Endodermal cell (in vitro differentiated cells): ENCODE measurements around the gene CMTM4. TPM values are rescaled to one million over a fixed set of nuclear protein-coding genes. Genes with fewer than 3 reads are reported as not detected.
"Not testable (repeated sequence)": the region's sequence is repeated elsewhere in the genome, so short reads cannot be mapped to it uniquely, and the experiment has no call there.

Experiments
- DNase-seq: peaks from one replicate; pipeline ENCODE4 v3.0.0-alpha.2; 2017
- H3K27ac ChIP-seq: 2 replicates; pipeline ENCODE4 v1.5.1; 2013; ENCODE audit warnings: mild to moderate bottlenecking, low read depth, low read length, moderate library complexity
- H3K27me3 ChIP-seq: 2 replicates; pipeline ENCODE4 v1.6.1; 2013; ENCODE audit warnings: mild to moderate bottlenecking, low read length, moderate library complexity; ENCODE audit not compliant: insufficient read depth, control insufficient read depth, poor library complexity, severe bottlenecking
- H3K36me3 ChIP-seq: 2 replicates; pipeline ENCODE4 v1.7.0; 2013; ENCODE audit warnings: mild to moderate bottlenecking, low read length, moderate library complexity; ENCODE audit not compliant: control insufficient read depth, insufficient read depth
- H3K4me1 ChIP-seq: one replicate; pipeline ENCODE4 v1.7.0; 2013; ENCODE audit warnings: low read length; ENCODE audit not compliant: control insufficient read depth, insufficient read depth
- H3K4me3 ChIP-seq: 2 replicates; pipeline ENCODE4 v1.5.1; 2013; ENCODE audit warnings: mild to moderate bottlenecking, low read length, moderate library complexity
- H3K9ac ChIP-seq: 2 replicates; pipeline ENCODE4 v1.6.1; 2013; ENCODE audit warnings: mild to moderate bottlenecking, low read length, moderate library complexity; ENCODE audit not compliant: poor library complexity, severe bottlenecking; ENCODE audit errors: extremely low read depth
- H3K9me3 ChIP-seq: 2 replicates; pipeline ENCODE4 v1.6.1; 2013; ENCODE audit warnings: mild to moderate bottlenecking, low read length, moderate library complexity; ENCODE audit not compliant: control insufficient read depth
- H3K27ac Mint-ChIP-seq: 2 replicates; pipeline ENCODE4 v1.8.0; 2020; ENCODE audit warnings: mixed read lengths
- H3K27me3 Mint-ChIP-seq: 2 replicates; pipeline ENCODE4 v1.8.0; 2021; ENCODE audit warnings: mild to moderate bottlenecking, mixed read lengths; ENCODE audit not compliant: insufficient read depth
- H3K36me3 Mint-ChIP-seq: 2 replicates; pipeline ENCODE4 v1.8.0; 2020; ENCODE audit warnings: low read depth, mixed read lengths
- H3K4me1 Mint-ChIP-seq: 2 replicates; pipeline ENCODE4 v1.8.0; 2020; ENCODE audit warnings: mixed read lengths
- H3K4me3 Mint-ChIP-seq: 2 replicates; pipeline ENCODE4 v1.8.0; 2020; ENCODE audit warnings: mild to moderate bottlenecking, moderate library complexity, mixed read lengths
- H3K9me3 Mint-ChIP-seq: 2 replicates; pipeline ENCODE4 v1.8.0; 2020; ENCODE audit warnings: mild to moderate bottlenecking, mixed read lengths
- CTCF ChIP-seq: fragments of 200-600 bp; sonication (generic); conservative IDR thresholded peaks from 2 replicates; pipeline ENCODE4 v1.5.0; 2021; ENCODE audit warnings: antibody characterized with exemption, mild to moderate bottlenecking
- WGBS, 2 experiments: methylation state at CpG; one replicate each; pipeline versions ENCODE4 v1.1.5 to v1.1.7; 2013; ENCODE audit warnings: missing lambda C conversion rate in 2 of 2, mixed read lengths in 1 of 2; ENCODE audit not compliant: insufficient coverage in 1 of 2, insufficient read length in 1 of 2; 5-methylcytosine and 5-hydroxymethylcytosine counted together
- total RNA-seq, 2 donors: library from RNA; stranded (reverse); fragmentation: NEBNext Ultra II Directional in 1 of 2; extraction: Animal tissue kit (Norgen Biotek cat#: 25700) in 1 of 2; gene quantifications; 2 replicates in 1 of 2; 3 replicates in 1 of 2; pipeline ENCODE4 v1.2.1, GENCODE V29; 2021

Gene CMTM4
- total RNA-seq, 2 donors from 2014 or later: 68.2 to 76.2 TPM

GRCh38 chr16:66635406-66635805 lies 61.1 kb downstream of the CMTM4 start:
- Mint-ChIP-seq H3K36me3 (peaks cover 34% of the 10 kb centered on the region), H3K9me3 (no peaks in the 10 kb centered on the region), H3K27ac (no peak overlapping the region), H3K4me3 (no peak overlapping the region), H3K4me1 (peaks cover 13% of the 10 kb centered on the region), H3K27me3 (no peaks in the 10 kb centered on the region)
- Histone ChIP-seq H3K9me3 (no peaks in the 10 kb centered on the region), H3K36me3 (peaks cover 33% of the 10 kb centered on the region), H3K9ac (no peak overlapping the region), H3K27me3 (no peaks in the 10 kb centered on the region), H3K4me1 (peaks cover 2% of the 10 kb centered on the region), H3K27ac (no peak overlapping the region), H3K4me3 (no peak overlapping the region)
- 78 to 87% methylated on average over 4 to 6 of the region's 6 CpGs for WGBS, 2 experiments
- no peak for DNase-seq
- no peak for TF ChIP-seq CTCF

DNA sequence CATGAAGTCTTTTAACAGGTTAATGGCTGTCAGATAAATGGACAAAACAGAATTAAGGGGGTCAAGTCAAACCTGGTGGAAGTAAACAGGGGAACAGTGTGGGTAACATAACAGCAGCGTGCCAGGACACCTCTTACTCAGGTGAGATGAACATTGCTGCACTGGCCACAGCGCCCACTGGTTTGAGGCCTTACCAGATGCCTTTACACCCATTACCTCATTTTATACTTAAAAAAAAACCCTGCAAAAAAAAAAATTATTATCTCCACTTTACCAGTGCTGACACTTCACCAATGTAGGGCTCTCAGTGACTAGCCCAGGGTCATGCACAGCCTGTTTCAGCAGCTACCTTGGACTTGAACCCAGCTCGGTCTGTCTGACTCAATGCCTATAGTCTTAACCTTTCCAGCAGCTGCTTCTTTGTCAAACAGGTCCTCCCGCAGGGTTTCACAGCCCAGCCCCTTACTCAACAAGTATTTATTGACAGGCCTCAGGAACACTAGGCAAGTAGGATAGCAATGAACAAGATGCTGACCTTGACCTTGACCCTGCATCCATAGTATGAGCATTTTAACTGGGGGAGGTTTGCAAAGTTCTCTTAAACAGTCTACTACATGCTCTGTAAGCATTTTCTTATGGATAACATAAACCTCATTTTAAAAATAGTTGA lies 61.9 kb downstream of the CMTM4 start:
- no peaks in the 10 kb centered on the region for H3K27me3 ChIP-seq
- WGBS, 2 experiments: 92 to 100% methylated on average over 2 to 4 of the region's 4 CpGs
- peak overlapping the region; percentile 26 for H3K27ac Mint-ChIP-seq
- peaks cover 13% of the 10 kb centered on the region for H3K4me1 Mint-ChIP-seq
- H3K27ac ChIP-seq: no peak overlapping the region
- H3K9ac ChIP-seq: no peak overlapping the region
- H3K36me3 ChIP-seq: peaks cover 37% of the 10 kb centered on the region
- H3K27me3 Mint-ChIP-seq: no peaks in the 10 kb centered on the region
- no peak overlapping the region for H3K4me3 ChIP-seq
- TF ChIP-seq CTCF: no peak
- DNase-seq: peak; percentile 36
- peaks cover 2% of the 10 kb centered on the region for H3K4me1 ChIP-seq
- no peaks in the 10 kb centered on the region for H3K9me3 ChIP-seq
- H3K4me3 Mint-ChIP-seq: no peak overlapping the region
- H3K36me3 Mint-ChIP-seq: peaks cover 41% of the 10 kb centered on the region
- H3K9me3 Mint-ChIP-seq: no peaks in the 10 kb centered on the region

- DNase-seq, H3K9me3 ChIP-seq, H3K4me1 Mint-ChIP-seq, H3K27me3 Mint-ChIP-seq, H3K27me3 ChIP-seq, H3K4me3 ChIP-seq, H3K9ac ChIP-seq, H3K27ac Mint-ChIP-seq, H3K9me3 Mint-ChIP-seq, H3K4me1 ChIP-seq, H3K27ac ChIP-seq, H3K4me3 Mint-ChIP-seq: not testable (repeated sequence)
- peaks cover 58% of the 10 kb centered on the region for H3K36me3 Mint-ChIP-seq
- peaks cover 50% of the 10 kb centered on the region for H3K36me3 ChIP-seq
- no CpG with 5 or more reads among the region's 4 CpGs for WGBS, 2 experiments
These were observed 65.0 kb downstream of the CMTM4 start for GRCh38 chr16:66631558-66631957.

DNA sequence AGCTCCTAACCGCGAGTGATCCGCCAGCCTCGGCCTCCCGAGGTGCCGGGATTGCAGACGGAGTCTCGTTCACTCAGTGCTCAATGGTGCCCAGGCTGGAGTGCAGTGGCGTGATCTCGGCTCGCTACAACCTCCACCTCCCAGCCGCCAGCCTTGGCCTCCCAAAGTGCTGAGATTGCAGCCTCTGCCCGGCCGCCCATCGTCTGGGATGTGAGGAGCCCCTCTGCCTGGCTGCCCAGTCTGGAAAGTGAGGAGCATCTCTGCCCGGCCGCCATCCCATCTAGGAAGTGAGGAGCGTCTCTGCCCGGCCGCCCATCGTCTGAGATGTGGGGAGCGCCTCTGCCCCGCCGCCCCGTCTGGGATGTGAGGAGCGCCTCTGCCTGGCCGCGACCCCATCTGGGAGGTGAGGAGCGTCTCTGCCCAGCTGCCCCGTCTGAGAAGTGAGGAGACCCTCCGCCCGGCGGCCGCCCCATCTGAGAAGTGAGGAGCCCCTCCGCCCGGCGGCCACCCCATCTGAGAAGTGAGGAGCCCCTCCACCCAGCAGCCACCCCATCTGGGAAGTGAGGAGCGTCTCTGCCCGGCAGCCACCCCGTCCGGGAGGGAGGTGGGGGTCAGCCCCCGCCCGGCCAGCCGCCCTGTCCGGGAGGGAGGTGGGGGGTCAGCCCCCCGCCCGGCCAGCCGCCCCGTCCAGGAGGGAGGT lies 65.8 kb downstream of the CMTM4 start:
- 89% methylated on average over 17 of the region's 49 CpGs; no CpG with 5 or more reads in 1 of the 2 experiments for WGBS, 2 experiments
- H3K9me3 Mint-ChIP-seq, DNase-seq, H3K27me3 ChIP-seq, H3K27ac Mint-ChIP-seq, H3K4me3 Mint-ChIP-seq, H3K27me3 Mint-ChIP-seq, H3K4me1 ChIP-seq, H3K4me1 Mint-ChIP-seq, H3K4me3 ChIP-seq, H3K27ac ChIP-seq, H3K9ac ChIP-seq, H3K9me3 ChIP-seq: not testable (repeated sequence)
- H3K36me3 ChIP-seq: peaks cover 46% of the 10 kb centered on the region
- H3K36me3 Mint-ChIP-seq: peaks cover 58% of the 10 kb centered on the region
